NCI-H2196 treated with DMSO at 0.1 percent for 48 hours (cell line): ENCODE results near the gene FAM168B.
A peak's percentile ranks its signal among the peaks of the same experiment; 100 is the strongest.
"Not testable (repeated sequence)": the region's sequence is repeated elsewhere in the genome, so short reads cannot be mapped to it uniquely, and the experiment has no call there.

Experiments
- DNase-seq: peaks from one replicate; lab custom pipeline; 2025; ENCODE audit not compliant: unreplicated experiment; lab: John Stamatoyannopoulos, UW

FAM168B gene, protein sequence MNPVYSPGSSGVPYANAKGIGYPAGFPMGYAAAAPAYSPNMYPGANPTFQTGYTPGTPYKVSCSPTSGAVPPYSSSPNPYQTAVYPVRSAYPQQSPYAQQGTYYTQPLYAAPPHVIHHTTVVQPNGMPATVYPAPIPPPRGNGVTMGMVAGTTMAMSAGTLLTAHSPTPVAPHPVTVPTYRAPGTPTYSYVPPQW

DNA sequence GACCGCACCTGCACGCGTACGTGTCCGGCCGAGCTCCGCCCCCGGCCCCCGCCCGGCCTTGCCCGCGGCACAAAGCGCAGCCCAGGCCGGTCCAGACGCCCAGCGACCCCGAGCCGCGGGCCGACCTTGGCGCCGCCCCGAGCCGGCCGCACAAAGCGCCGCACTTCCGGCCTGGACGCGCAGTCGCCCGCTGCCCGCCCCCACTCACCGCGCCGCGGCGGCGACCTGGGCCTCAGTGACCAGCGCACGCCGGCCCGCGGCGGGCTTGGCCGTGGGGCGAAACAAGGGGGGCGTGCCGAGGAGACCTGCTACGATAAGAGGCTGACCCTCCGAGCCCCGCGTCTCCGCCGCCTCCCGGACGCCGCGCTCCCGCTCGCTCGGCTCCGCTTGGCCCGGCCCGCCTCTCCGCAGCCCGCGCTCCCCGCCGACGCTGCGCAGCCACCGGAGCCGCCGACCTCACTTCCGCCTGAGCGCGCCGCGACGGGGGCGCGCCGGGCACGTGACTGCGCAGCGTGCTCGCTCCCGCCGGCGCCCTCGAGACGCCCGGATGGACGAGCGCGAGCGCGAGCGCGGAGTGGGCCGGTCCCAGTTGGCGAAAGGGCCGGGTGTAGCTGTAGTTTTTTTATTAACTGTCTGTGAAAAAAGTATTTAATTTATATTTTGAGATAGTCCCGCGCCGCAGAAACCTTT lies at the start of gene FAM168B:
Gene FAM168B (minus strand): TSS at position 455 of the 690 bp plus-strand sequence. CDS start 10,814 bp downstream, outside the sequence.
- DNase-seq: peak; percentile 82

DNA sequence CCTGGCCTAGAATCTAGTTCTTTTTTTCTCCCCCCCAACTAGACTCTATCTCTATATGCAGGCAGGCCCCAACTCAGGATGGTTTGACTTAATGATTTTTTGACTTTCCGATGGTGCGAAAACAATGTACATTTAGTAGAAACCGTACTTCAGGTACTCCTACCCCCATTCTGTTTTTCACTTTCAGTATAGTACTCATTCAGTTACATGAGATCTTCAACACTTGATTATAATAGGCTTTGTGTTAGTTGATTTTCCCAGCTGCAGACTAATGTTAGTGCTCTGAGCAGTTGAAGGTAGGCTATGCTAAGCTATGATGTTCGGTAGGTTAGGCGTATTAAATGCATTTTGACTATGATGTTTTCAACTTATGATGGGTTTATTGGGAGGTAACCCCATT lies 49.6 kb upstream of the FAM168B start:
- DNase-seq: no peak

DNA sequence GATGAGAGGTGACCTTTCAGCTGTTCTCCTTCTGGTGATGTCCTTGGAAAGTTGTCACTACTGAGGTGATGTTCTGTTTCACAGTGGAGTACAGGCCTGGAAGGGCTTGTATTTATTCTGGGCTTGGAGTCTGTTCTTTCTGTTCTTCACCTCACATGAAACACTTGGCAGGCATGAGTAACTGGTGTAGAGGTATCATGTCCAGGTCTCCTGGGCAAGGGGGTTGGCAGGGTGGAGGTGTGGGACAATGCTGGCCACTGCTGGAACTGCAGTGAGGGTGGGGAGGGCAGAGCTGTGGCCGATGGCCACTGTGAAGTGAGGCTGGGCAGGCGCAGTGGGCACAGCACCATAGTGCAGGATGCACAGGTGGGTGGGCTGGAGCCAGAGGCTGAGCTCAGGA lies 47.3 kb upstream of the FAM168B start:
- DNase-seq: no peak

DNA sequence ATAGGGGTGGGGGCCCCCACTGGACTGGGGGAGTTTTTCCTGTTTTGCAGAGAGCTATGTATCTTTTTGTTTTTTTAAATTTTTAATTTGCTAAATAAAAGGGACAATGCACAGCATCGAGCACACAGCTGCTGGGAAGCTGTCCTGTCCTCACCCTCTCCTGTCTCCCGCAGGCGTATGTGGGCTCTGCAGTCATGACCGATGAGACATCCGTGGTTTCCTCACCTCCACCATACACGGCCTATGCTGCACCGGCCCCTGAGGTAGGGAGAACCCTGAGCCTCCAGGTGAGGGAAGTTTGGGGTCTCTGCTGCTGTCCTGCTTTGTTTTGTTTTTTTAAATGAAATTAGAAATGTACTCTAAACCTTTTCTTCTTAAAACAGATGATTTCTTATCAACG lies 39.5 kb upstream of the FAM168B start:
- DNase-seq: no peak

DNA sequence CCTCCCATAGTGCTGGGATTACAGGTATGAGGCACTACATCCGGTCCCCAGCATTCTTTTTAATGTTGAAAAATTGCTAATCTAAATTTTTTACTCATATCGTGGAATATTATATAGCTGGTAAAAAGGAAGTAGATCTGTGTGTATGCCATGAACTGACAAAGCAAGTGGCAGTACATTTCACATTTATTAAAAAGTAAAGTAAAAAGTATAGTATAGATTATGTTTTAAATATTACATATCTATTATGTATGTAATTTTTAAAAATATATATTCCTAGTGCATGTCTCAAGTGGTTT lies 37.0 kb upstream of the FAM168B start:
- DNase-seq: no peak

DNA sequence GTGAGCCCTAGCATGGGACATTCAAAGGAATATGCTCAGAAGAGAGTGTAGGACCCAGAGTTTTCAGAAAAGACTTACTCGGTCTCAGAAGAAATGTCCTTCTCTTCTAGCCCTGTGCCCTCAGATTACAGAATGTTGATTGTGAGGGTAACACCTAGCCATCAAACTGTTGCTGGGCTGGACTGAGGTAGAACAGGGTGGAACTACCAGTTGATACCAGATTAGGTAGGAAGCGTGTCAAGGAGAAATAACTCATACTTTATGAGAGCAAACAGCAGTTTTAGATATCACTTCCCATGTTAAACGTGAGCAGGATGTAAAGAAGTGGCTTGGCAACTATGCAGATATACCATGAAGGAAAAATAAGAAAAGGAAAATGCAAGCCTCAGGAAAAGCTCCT lies 34.7 kb upstream of the FAM168B start:
- no peak for DNase-seq

DNA sequence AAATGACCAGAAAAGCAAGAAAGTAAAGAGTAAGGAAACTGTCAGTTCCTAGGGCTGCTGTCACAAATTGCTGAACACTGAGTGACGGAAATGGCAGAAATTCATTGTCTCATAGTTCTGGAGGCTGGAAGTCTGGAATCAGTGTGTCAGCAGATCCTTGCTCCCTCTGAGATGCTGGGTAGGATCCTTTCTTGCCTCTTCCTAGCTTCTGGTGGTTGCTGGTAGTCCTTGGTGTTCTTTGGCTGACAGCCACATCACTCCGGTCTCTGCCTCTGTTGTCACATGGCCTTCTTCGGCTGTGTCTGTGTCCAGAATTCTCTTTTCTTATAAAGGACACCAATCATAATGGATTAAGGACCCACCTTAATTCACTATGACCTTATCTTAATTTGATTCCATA lies 33.8 kb upstream of the FAM168B start:
- DNase-seq: no peak

DNA sequence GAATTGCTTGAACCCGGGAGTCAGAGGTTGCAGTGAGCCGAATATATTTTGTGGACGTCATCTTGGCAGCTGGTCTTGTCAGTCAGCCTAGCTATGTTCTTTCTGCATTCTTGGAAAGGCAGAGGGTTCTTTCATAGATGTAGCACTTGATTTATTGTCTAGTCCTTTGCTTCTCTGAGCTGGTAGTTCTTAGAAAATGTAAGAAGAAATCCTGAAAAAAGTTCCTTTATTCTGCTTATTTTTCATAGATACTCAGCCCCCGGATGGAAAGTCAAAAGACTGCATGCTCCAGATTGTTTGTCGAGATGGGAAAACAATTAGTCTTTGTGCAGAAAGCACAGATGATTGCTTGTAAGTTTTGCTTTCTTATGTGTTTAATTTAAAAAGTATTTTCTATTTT lies 33.2 kb upstream of the FAM168B start:
- DNase-seq: no peak

DNA sequence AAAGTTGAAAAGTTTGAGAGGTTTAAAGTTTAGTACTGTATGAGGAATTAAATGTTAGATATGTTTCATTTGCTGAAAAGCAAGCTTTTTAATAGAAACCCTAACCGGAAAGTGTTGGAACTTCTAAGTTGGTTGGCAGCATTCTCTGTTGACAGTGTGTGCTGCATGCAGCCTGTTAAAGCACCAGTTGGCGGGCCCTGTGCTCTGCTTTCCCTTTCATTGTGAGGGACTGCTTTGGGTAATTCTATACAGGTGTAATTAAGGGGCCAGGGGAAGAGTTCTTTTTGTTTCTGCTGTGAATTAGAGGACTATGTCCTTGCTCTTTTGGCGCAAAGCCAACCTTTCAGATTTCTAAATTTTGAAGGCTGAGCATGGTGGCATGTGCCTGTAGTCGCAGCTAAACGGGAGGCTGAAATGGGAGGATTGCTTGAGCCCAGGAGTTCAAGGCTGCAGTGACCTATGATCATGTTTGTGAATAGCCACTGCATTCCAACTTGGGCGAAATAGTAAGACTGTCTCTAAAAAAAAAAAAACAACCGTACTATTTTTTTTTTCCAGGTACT lies 32.0 kb upstream of the FAM168B start:
- DNase-seq: no peak

DNA sequence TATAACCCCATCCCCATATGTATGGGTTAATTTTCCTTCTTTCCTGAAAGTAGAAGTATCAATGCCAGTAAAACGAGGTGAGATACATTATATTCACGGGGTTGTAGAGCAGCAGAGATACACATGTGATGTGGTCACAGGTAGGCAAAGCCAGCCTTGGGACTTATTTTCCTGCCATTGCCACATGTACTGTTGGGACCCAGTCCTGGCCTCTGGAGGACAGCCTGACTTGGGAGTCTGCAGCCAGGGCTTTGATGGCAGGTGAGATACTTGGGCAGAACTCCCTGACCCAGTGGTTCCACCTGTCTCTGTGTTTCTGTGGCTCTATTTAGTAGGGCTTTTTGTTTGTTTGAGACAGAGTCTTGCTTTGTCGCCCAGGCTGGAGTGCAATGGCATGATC lies 29.9 kb upstream of the FAM168B start:
- DNase-seq: no peak

DNA sequence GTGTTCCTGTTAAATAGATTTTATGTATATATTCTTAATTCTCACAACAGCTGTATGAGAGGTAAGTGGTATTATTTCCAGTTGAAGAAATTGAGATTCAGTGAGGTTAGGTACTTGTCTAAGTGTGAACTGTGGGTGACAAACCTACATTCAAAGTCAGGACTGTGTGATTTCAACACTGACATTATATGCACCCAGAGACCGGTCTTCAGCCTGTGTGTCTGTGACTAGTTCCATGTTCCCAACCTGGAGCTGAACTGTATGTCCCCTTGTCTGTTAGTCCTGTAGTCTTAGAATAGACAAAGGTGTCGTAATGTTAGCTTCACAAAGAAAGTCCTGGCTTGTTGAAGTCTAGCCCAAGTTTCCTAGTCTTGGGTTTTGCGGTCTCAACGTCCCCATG lies 29.2 kb upstream of the FAM168B start:
- DNase-seq: no peak

DNA sequence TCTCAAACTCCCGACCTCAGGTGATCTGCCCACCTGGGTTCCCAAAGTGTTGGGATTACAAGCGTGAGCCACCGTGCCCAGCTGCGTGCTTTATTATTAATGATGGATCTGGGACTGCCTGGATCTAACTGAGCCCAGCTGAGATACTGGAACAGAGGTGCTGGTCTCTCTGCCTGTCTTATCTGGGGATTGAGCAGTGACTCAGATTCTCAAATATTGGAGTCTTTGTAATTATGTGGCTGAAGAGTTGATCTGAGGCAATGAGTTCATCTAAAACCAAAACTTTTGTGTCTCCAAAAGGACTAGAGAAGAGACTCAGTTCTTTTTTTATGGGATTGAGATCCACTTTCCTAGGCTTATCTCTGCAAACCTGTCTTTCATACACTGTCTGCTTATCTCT lies 28.2 kb upstream of the FAM168B start:
- DNase-seq: no peak

DNA sequence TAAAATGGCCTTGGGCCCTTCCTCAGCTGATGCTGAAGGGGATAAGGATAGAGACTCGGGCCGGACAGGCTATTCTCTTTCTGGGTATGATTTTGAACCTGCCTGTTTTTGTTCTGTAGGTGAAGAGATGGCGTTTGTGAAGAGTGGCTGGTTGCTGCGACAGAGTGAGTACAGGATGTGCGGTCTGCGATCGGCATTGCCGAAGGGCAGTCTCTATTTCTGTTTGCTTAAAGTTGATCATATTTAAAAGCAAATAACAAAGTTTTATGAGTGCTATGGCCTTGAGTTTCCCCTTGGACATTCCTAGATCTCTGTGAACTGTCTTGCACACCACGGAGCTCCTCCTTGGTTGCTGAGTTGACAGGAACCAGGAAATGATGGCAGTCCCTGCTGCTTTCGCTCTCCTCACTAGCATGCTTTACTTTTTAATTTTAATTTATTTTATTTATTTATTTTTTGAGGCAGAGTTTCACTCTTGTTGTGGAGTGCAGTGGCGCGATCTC lies 27.6 kb upstream of the FAM168B start:
- DNase-seq: no peak

DNA sequence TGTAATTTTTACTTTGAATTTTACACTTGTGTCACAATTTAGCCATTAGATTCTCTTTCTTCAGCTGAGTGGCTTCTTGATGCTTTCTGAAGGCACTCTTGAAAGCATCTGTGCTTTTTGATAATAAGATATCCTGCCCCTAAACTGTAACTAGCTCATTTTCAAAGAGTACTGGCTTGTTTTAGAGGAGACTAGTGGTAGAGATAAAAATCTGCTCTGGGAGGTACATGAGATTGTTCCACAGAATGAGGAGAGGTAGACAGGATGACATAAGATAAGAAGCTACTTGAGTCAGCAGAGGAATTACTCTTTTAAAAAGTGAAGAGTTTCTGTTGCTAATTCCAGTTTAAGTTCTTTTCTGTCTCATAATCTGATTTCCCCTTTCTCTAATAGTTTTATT lies 22.5 kb upstream of the FAM168B start:
- no peak for DNase-seq

DNA sequence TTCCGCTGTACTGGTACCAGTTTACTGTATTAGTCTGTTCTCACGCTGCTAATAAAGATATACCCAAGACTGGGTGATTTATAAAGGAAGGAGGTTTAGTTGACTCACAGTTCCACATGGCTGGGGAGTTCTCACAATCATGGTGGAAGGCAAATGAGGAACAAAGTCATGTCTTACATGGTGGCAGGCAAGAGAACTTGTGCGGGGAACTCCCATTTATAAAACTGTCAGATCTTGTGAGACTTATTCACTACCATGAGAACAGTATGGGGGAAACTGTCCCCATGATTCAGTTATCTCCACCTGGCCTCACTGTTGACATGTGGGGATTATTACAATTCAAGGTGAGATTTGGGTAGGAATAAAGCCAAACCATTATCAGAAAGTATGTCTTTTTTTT lies 21.7 kb upstream of the FAM168B start:
- DNase-seq: not testable (repeated sequence)

DNA sequence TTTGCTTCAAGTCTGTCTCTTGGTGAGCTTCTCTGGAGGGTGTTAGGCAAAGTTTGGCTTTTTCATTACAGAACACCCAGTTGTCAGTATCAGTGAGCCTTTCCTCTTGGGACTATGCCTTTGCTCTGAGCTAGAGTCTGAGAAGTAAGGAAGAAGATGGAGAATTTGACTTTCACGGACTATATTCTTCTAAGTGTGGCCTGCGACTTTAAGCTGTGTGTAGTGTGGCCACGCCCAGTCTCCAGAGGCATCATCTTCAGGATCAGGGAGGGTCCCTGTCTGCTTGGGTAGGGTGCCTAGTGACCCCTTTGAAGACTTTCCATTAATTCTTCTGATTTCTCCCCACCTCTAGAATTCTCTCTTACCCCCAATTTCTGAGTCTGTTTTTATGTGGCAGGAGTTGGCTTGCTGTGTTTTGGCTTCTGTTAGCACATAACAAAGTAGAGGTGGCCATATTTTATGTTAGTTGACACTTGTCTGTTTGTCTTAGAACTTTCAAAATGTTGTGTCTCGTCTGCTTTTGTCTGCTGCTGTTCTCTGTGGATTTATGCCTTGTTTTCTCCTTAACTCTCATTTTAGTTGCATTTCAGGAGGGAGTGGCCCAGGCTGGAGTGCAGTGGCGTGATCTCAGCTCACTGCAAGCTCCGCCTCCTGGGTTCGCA lies 20.4 kb upstream of the FAM168B start:
- no peak for DNase-seq

DNA sequence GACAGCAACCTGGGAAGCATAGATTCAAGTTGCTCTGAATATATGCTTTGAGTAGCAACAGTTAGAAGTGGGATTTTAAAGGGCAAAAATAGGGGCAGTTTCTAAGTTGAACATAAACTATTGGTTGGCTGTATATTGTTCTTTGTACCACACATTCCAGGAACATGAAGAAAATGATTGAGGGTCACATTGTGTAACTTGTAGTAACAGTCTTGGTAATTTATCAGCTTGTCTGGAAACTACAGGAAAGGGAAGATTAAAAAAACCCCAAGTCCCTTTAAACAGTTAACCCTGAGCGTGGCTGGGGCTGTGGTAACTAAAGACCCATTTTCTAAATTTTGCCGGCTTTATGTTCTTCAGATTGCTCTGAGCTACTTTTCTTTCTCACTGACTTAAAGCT lies 19.3 kb upstream of the FAM168B start:
- no peak for DNase-seq

DNA sequence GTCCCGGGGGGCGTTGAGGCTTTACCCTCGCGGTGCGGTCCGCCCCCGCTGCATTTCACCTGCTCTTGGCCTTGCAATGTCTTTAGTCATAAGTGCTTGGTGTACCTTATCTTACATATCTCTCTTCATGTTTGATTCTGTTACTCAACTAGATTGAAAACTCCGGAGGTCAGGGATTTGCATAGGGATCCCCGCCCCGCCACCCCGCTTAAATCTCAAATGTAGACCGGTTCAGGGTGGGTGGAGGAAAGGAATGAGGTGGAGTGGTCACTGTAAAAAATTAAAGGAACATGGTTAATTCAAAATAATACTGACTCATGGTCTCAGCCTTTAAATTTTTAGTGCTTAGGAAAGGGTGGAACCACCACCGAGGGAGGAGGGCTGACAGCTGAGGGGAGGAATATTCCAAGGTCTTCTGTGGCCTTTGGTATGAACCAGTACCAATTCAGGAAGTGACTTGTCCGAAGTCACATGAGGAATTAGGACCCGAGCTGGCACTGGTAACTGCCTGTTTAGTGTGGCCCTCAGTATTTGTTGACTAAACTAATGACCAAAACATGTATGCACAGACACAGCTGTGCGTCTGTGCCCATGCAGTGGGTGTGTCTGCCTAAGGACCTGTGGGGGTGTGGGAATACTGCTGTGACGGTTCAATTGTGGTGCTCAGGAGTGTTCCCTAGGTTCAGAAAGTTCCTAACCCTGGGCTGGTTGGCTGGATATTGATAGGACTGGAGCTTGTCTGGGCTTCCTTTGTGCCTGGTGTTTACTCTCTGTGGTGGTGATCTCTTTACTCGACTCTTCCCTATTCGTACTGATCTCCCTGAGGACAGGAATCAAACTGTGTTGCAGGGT lies 12.9 kb upstream of the FAM168B start:
- peak; percentile 17 for DNase-seq

DNA sequence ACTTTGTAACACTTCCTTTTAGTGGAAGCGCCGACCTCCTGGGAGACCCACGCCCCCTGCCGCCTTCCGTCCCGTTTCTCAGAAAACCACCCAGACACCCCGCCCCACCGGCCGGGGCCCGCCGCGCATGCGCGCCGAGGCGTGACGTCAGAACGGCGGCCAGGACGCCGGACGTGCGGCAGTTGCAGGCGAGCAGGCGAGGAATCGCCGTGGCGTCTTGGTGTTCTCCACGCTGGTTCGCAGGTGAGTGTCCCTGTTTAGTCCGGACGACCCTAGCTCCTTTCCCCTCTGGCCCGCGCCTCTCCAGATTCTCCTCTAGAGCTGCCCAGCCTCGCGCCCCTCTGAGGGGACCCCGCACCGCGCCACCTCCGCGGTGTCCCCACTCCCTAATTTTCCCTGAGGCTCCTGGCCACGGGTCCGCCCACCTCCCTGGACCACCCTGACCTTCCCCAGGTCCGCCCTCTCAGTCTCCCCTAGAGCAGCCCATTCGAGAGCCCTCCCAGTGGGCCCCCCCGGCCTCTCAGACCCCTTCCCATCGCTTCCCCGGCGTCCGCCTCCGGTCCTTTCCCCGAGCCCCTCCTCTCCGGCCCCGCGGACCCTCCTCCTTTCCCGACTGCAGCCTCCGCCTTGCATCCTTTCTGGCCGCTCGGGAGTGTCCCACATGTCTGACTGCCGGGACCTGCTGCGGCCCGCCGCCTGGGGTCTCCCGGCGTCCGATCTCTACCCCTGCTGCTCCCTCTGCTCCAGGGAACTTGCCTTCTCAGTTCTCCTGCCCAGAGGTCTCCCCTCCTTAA lies 12.1 kb upstream of the FAM168B start, which contains the start of gene PLEKHB2:
Gene PLEKHB2 (plus strand): TSS at position 181 of the 794 bp plus-strand sequence. CDS start 15,606 bp downstream, outside the sequence.
- DNase-seq: peak; percentile 83

DNA sequence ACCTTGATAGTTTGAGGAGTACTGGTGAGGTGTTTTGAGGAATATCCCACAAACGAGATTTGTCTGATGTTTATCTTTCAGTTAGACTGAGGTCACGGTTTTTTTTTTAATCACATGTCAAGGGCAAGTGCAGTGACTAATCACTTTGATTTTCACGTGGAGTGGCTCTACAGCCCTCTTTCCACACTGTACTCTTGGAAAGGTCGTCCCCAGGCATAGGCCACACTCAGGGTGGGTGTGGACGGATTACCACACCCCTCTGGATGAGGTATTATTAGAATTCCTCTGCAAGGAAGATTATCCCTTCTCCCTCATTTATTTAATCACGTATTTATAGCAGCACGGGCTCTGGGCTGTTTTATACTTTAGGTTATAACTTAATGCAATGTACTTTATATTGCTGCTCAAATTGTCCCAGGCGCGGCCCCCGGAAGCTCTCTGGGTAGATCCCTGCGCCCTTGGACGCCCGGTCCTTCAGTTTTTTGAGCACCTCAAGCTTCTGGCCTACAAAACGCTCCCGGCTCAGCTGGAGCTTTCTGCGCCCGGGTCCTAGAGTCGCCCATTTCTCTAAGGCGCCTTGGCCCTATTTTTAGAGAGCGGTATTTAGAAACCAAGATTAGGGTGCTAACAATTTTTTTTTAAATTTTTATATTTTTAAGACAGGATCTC lies 11.4 kb upstream of the FAM168B start:
- peak; percentile 83 for DNase-seq
